Body of pancreas (tissue), 4 donors: Measurements from ENCODE around the gene MTCH2.

Experiments
- CTCF ChIP-seq, 7 experiments: fragments of 450-650 bp in 4 of 7; fragments of 200-600 bp in 3 of 7; sonication (generic) in 3 of 7; IDR thresholded peaks; one replicate each; pipeline ENCODE4 v1.5.1; 2016 to 2019; ENCODE audit warnings: antibody characterized with exemption in 7 of 7
- POLR2A ChIP-seq, 3 donors: fragments of 450-650 bp; IDR thresholded peaks; one replicate each; pipeline ENCODE4 v1.6.1; 2016; ENCODE audit warnings: antibody characterized with exemption in 3 of 3, mild to moderate bottlenecking in 2 of 3

DNA sequence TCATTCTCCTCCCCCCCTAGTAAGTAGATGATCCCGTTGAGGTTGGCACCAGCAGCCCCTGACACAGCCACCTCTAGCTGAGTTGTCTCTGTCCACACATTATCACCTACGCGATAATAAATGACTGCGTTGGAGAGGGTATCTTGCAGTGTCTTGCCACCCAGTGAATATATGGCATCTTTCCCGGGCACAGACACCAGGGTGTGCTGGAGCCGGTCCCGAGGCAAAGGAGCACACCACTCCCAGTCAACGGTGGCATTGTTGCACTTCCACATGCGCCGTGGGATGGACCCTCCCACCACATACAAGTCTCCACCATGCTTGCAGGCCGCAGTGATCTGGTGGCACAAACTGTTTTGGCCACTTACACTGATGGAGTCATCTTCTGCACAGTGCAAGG lies 69.0 kb downstream of the MTCH2 start:
- TF ChIP-seq CTCF (IDR thresholded peaks at IDR 0.05) (no peak), POLR2A (IDR thresholded peaks at IDR 0.05) (no peak)
